Medulla oblongata (tissue), 1 donor: Measurements from ENCODE around the gene AURKAIP1.
A peak's percentile ranks its signal among the peaks of the same experiment; 100 is the strongest.
"Not testable (repeated sequence)": the region's sequence is repeated elsewhere in the genome, so short reads cannot be mapped to it uniquely, and the experiment has no call there.

Source experiments
- DNase-seq: peaks from one replicate; pipeline ENCODE4 v3.0.0-alpha.2; 2015; ENCODE audit errors: extremely low spot score

The AURKAIP1 gene

DNA sequence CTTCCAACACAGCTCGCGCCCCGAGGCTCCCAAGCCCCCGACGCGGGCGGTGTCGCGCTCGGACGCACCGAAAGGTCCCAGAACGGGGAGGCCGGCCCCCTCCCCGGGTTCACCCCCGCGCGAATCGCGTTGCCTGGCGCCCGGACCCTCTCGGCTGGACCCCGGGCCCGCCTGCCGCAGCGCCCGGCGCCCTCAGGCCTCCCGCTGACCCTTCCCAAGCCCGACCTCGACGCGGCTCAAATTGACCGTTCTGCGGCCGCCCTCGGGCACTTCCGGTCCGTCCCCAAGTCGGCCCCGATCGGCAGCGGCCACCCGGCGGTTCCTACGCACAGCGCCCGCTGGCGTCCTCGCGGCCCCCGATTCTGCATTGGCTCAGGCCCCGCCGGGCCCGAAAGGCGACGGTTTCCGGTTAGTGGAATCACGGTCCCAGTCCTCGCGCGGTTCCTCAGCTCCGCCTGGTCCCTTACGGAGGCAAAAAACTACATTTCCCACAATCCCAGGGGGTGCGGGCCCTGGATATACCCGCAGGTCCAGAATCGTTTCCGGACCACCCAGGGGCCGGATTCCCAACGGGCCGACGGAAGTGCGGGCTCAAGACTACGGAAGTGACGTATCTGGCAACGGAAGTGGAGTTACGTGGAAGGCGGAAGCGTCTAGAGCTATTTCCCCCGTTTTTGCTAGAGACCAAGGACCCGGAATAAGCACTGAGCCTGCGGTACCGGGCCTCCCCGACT, at the start of gene AURKAIP1:
Gene AURKAIP1 (minus strand): TSS at position 279 of the 734 bp plus-strand sequence. CDS start 451 bp downstream, outside the sequence.
- peak; percentile 100 for DNase-seq

DNA sequence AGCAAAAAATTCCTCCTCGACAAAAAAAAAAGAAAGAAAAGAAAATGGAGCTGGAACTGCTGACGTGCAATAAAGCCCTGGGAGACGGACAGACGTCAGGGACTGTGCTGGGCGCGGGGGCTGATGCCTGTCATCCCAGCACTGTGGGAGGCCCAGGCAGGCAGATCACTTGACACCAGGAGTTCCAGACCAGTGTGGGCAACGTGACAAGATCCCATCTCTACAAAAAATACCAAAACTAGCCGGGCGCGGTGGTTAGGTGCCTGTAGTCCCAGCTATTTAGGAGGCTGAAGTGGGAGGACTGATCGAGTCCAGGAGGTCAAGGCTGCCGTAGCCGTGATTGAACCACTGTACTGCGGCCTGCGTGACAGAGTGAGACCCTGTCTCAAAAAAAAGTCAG, 49.7 kb upstream of the AURKAIP1 start:
- DNase-seq = no peak

- DNase-seq = no peak
Observed at GRCh38 chr1:1423245-1423597, 48.2 kb upstream of the AURKAIP1 start.

DNA sequence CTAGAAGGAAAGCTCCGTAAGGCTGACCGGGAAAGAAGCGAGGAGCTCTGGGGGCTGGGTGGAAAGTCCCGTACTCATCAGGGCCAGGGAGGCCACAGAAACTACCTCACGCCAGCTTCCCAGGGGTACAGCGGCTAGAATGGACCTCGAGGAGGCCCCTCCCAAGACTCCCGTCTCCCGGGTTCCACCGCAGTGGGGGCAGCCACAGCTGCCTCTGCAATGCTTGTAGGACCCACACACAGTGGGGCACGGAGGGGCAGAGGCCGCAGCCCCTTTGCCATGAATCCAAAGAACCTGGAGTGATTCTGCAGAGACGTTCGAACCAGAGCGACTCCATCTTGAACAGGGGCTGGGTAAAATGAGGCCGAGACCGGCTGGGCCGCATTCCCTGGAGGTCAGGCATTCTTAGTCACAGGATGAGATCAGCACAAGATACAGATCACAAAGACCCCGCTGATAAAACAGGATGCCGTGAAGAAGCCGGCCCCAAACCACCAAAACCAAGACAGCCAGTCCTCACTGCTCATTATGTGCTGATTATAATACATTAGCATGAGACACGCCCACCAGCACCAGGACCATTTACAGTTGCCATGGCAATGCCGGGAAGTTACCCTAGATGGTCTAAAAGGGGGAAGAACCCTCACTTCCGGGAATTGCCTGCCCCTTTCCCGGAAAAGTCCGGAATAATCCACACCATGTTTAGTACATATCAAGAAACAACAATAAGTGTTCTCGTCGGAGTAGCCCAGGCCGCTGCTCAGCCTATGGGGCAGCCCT, 47.6 kb upstream of the AURKAIP1 start:
- no peak for DNase-seq

- no peak for DNase-seq
Observed at GRCh38 chr1:1421907-1422464, 47.0 kb upstream of the AURKAIP1 start.

DNA sequence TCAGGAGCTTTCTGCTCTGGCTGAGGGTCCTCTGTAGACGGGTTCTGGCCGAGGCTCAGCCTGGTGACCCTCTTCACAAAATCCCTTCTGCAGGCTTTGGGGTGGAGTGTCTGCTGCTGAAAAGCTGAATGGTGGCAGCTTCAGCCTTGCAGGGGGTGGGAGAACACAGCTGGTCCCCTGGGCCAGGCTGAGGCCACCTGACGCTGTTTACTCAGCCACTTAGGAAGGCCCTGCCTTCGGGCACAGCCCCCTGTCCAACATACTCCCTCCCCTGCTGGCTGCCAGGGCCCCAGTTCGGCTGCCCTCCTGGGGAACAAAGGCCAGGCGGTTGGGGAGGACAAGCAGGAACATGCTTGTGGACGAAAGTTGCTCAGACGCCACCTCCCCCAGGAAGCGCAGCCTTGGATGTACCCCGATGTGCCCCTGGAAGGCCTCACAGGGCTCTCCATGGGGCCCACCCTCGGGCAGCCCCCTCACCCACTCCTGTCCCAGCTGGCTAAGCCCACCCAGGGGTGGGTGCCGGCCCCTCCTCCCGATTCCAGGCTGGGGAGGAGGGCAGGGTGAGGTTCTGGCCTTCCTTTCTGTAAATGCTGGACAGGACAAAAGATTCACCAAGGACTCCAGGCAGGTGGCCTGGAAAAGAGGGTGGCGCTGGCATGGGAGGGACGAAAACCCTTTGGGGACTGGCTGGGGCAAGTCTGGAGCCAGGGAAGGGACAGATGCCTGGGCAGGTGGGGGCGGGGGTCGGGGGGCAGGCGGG, 46.3 kb upstream of the AURKAIP1 start, which contains the start of gene ANKRD65:
Gene ANKRD65 (minus strand): TSS at position 130 of the 760 bp plus-strand sequence. CDS start 271 bp downstream, outside the sequence.
- DNase-seq = no peak

DNA sequence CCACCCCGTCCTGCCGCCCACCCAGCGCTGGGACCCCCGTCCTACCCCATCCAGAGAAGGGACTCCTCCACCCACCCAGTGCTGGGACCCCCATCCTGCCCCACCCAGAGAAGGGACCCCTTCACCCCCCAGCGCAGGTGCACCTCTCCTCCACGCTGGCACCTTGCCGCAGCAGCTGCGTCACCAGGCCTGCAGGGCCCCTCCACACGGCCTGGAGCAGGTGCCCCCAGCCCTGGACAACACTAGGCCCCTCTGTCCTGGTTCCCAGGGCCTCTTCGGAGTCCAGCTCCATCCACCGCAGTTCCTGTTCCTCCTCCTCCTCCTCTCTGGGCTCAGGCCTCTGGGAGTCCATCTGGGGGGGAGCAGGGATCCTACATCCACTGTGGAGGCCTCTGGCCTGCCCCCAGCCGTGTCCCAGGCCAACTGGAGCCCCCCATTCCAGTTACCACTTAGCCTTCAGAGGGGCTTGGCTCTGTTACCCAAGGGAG, 45.7 kb upstream of the AURKAIP1 start:
- no peak for DNase-seq

- DNase-seq = no peak
Observed at GRCh38 chr1:1419813-1420653, 45.0 kb upstream of the AURKAIP1 start.

DNA sequence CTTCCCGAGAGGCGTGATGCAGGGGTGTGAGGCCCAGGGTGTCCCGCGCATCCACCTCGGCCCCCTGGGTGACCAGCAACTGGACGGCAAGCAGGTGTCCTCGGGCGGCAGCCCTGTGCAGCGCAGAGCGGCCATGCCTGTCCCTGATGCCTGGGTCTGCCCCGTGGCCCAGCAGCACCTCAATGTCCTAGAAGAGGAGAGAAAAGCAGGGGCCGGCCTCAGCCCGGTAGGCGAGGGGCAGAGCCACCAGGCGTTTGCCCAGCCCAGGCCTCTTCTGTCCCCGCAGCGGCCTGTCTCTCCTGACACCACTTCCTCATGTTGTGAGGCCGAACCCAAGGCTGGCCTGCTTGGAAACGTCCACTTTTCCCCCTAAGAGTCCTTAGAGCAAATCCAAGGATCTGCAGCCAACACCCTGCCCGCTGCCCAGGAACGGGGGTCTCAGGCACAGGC, 44.4 kb upstream of the AURKAIP1 start:
- no peak for DNase-seq

DNA sequence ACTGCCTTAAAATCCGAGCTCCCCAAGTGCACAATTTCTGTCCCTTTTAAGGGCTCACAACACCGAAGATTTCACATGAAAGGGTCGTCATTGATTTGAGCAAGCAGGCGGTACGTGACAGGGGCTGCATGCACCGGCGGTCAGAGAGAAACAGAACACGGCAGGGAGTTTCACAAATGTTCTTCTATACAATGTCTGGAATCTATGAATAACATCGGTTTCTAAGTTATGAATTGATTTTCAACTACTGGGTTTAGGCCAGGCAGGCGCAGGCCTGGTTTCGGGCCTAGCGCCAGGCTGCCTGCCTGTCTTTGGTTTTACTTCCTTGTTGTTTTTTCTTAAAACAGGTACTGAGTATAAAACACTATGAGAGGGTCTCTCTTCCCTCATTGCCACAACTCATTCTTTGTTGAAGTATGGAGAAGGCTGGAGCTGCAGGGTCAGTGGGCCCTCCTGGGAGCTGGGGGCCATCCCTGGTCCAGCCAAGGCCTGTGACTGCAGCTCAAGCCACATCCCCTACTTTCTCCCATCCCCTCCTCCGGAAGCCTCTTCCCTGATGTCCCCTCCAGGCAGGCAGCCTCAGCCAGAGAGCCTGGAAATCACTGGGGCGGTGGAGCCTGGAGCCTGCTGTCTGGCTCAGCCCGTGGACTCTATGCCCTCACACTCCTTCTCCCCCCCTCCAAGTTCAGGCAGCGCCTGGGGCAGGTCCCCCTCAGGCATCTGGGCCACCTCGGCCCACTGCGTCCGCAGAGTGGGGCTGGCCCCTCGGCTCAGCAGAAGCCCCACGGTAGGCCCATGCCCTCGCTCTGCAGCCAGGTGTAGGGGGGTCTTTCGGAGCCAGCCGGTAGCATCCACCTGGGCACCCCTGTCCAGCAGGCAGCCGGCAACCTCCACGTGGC, 43.7 kb upstream of the AURKAIP1 start:
- no peak for DNase-seq

DNA sequence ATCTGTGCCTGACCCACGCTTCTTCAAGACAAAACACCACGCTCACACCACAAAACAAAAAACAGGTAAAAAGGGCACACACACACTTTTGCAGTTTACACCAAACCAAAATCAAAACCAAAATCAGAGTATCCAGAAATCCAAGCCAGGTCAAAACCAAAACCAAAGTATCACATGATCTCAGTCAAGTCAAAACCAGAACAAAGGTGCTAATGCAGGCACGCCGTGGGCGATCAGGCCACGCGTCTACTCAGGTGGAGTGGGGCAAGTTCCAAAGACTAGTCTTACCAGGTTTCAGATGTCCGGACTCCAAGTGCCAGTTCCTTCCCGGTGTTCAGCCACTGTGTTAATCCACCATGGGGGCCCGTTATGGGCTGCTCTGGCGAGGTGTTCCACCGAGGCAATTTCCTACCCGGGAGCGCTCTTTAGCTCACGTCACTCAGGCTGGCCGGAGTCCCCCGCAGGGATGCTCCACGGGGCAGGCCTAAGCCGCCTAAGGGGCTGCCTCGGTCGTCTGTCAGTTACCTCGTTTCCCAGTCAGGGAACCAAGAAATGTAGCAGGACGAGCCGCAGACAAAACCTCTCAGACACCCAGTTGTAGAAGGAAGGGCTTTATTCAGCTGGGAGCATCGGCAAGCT, 42.9 kb upstream of the AURKAIP1 start:
- DNase-seq = not testable (repeated sequence)

DNA sequence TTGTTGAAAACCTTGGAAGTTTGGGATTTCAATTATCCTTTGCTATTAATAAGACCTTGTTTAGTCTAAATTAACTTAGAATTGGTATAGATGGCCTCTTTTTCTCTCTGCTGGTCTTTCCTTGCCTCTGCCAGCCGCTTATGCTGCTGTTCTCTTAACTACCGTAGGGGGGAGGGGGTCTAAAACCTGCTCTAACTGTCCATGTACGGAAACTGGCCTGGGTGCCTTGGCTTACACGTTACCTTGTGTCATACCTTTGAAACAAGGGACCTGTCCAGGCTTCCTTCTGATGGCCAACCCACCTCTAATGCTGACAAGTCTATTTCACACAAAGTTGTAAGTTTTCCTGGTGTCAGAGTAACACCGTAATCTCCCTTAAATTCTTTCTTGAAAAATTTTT, 42.4 kb upstream of the AURKAIP1 start:
- not testable (repeated sequence) for DNase-seq

GRCh38 chr1:1415751-1416150, 40.7 kb upstream of the AURKAIP1 start:
- no peak for DNase-seq

DNA sequence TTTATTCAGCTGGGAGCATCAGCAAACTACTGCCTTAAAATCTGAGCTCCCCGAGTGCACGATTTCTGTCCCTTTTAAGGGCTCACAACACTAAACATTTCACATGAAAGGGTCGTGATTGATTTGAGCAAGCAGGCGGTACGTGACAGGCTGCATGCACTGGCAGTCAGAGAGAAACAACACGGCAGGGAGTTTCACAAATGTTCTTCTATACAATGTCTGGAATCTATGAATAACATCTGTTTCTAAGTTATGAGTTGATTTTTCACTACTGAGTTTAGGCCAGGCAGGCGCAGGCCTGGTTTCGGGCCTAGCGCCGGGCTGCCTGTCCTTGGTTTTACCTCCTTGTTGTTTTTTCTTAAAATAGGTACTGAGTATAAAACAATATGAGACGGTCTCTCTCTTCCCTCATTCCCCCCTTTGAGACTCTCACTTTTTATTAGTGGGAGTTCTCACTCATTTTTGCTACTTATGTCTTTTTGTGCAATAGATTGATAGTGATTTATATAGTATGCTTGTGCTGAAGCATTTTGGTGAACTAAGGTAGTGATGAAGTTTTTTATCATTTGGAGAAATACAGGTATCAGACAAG, 37.4 kb upstream of the AURKAIP1 start:
- not testable (repeated sequence) for DNase-seq

DNA sequence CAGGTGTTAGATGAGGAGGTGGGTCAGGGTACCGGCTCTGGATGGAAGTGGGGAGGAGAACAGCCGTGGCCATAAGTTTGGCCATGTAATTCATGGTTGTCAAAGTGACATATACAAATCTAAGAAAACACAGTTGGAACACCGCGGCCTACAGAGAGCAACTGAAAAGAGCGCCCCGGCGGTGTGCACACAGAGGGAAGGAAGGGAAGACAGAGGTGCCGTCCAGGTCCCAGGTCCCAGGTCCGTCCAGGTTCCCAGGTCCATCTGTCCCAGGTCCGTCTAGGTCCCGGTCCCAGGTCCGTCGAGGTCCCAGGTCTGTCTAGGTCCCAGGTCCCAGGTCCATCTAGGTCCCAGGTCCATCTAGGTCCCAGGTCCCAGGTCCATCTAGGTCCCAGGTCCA, 36.6 kb upstream of the AURKAIP1 start:
- DNase-seq = no peak

DNA sequence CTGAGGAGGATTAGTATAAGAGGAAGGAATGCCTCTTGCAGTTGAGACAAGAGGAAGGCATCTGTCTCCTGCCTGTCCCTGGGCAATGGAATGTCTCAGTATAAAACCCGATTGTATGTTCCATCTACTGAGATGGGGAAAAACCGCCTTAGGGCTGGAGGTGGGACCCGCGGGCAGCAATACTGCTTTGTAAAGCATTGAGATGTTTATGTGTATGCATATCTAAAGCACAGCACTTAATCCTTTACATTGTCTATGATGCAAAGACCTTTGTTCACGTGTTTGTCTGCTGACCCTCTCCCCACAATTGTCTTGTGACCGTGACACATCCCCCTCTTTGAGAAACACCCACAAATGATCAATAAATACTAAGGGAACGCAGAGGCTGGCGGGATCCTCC, 35.2 kb upstream of the AURKAIP1 start:
- DNase-seq = not testable (repeated sequence)

DNA sequence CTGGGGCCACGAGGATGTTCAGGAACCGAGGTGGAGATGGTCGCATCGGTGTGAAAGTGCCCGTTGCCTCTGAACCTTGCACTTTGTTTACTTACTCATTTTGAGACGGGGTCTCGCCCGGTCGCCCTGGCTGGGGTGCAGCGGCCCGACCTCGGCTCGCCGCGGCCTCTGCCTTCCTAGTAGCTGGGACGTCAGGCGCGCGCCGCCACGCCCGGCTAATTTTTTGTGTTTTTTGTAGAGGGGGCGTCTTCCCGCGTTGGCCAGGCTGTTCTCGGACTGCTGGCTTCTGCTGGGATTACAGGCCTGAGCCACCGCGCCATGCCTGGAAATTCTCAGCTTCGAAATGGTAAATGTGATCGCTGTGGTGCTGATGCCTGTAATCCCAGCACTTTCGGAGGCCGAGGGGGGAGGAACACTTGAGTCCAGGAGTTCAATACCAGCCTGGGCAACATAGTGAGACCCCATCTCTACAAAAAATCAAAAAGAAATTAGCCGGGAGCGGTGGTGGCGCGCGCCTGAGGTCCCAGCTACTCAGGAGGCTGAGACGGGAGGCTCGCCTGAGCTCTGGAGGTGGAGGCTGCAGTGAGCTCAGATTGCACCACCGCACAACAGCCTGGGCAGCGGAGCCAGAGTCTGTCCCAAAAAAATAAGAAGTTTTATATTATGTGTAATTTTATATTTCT, 32.8 kb upstream of the AURKAIP1 start:
- no peak for DNase-seq
